Ishikawa (cell line): ENCODE measurements around the gene TRMT61A.

Experiments used
- EGR1 ChIP-seq: IDR thresholded peaks from 2 replicates; pipeline ENCODE4 v1.6.1; 2012
- EP300 ChIP-seq: IDR thresholded peaks from 2 replicates; pipeline ENCODE4 v1.6.1; 2012; ENCODE audit warnings: borderline replicate concordance

DNA sequence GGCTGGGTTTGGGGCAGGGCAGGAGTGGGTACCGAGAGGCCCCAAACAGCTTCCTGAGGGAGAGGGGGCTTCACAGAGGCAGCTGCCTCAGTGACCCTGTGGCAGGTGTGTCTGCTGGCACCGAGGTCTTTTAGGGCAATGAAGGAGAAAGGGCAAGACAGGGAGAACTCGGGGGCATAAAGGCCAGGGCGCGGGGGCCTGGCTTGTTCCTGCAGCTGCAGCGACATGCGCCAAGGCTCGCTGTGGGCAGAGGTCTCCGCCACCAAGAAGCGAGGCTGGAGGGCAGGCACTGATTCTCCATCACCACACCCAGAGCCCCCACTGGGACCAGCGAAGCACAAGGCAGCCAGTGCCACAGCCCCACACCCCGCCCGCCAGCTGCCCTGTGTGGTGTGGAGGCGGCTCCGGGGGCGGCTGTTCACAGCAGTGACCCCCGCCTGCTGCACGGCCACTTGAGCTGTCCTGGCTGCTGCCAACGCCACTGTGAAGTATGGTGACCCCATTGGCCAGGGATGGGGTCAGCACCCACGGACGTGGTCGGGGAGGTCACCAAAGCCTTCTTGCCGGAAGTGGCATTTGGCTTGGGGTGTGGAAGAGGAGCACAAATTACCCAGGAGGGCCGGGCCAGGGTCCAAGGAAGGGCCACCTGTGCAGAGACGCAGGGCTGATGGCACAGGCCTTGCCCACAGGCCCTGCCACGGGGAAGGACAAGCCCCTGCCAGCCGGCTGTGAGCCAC is 17.1 kb downstream of the TRMT61A start:
- TF ChIP-seq EGR1 (peak; percentile 66), EP300 (no peak)
